ENCODE data around the gene RBFOX2.

GRCh38 chr22:35872451-35872850, 156.2 kb downstream of the RBFOX2 start:
- TF ChIP-seq CTCF (IDR thresholded peaks at IDR 0.05) (no peak), POLR2A (IDR thresholded peaks at IDR 0.05) (no peak)
